Coronary artery (tissue), 2 donors: ENCODE results near the gene SMARCD2.

Source experiments
- DNase-seq: peaks from one replicate; pipeline ENCODE4 v3.0.0-alpha.2; 2017; ENCODE audit warnings: low spot score
- H3K27ac ChIP-seq, 2 donors: fragments of 200-600 bp; sonication (generic); one replicate each; pipeline ENCODE4 v1.5.1; 2016 to 2019
- H3K4me3 ChIP-seq: fragments of 200-600 bp; sonication (generic); 2 replicates; pipeline ENCODE4 v1.5.1; 2016; ENCODE audit warnings: mild to moderate bottlenecking, moderate library complexity
- CTCF ChIP-seq: fragments of 200-600 bp; sonication (generic); IDR thresholded peaks from one replicate; pipeline ENCODE4 v1.5.1; 2019; ENCODE audit warnings: antibody characterized with exemption

SMARCD2 gene

GRCh38 chr17:63841350-63842172, 924 bp downstream of the SMARCD2 start:
- TF ChIP-seq CTCF = no peak
- Histone ChIP-seq H3K4me3 (peak overlapping the region; percentile 89), H3K27ac (peak overlapping the region; percentile 93 to 95)
- peak; percentile 85 for DNase-seq

- Histone ChIP-seq H3K27ac (peak overlapping the region; percentile 93 to 95), H3K4me3 (peak overlapping the region; percentile 89)
- DNase-seq = no peak
- no peak for TF ChIP-seq CTCF
Observed at GRCh38 chr17:63840591-63841349, 1.7 kb downstream of the SMARCD2 start.

GRCh38 chr17:63838631-63839171, 3.8 kb downstream of the SMARCD2 start:
- peak; percentile 98 for DNase-seq
- peak overlapping the region; percentile 89 for H3K4me3 ChIP-seq
- no peak for TF ChIP-seq CTCF
- H3K27ac ChIP-seq = peak overlapping the region; percentile 91 to 93

- DNase-seq = no peak
- TF ChIP-seq CTCF = no peak
- Histone ChIP-seq H3K4me3 (peak overlapping the region; percentile 89), H3K27ac (peak overlapping the region; percentile 91 to 93)
Observed at GRCh38 chr17:63837962-63838600, 4.4 kb downstream of the SMARCD2 start.

- no peak for DNase-seq
- H3K27ac ChIP-seq = peak overlapping the region; percentile 91 to 93
- no peak for TF ChIP-seq CTCF
Observed at GRCh38 chr17:63837480-63837879, 5.0 kb downstream of the SMARCD2 start.

GRCh38 chr17:63836811-63837210, 5.7 kb downstream of the SMARCD2 start:
- Histone ChIP-seq H3K27ac (peak overlapping the region in 1 of 2 donors; percentile 91), H3K4me3 (no peak overlapping the region)
- TF ChIP-seq CTCF = no peak
- DNase-seq = no peak

More at GRCh38 chr17:63837480-63837879, 5.0 kb downstream of the SMARCD2 start:
- no peak overlapping the region for H3K4me3 ChIP-seq
